ENCODE data around the gene VKORC1L1. TPM values are rescaled to one million over a fixed set of nuclear protein-coding genes. Genes with fewer than 3 reads are reported as not detected.

The VKORC1L1 gene
- total and polyA plus RNA-seq, 2 of the 8 experiments (the other 6 are each of a cell fraction or from before 2014, with no cell fraction given) = 12.7 to 45.3 TPM

- DNase-seq (ENCODE audit: low read depth in 1 of 2, low spot score in 2 of 2) = no peak
- 95% methylated on average over 7 of the region's 7 CpGs; no CpG with 5 or more reads in 1 of the 2 experiments for WGBS, 2 experiments (ENCODE audit: extremely low coverage in 1 of 2, insufficient coverage in 1 of 2, insufficient read length in 1 of 2, insufficient replicate concordance in 2 of 2, low coverage in 1 of 2, low lambda C conversion rate in 2 of 2, missing lambda C conversion rate in 1 of 2)
- no peaks in the 10 kb centered on the region for H3K27me3 ChIP-seq (replicated peaks in 1 of 4; ENCODE audit: control insufficient read depth in 3 of 4, extremely low read depth in 1 of 4, insufficient read depth in 3 of 4, low read length in 3 of 4)
- peaks cover 0 to 29% of the 10 kb centered on the region in 2 experiments; a peak in 2 of 4 replicates for H3K79me2 ChIP-seq (ENCODE audit: control insufficient read depth in 1 of 2, insufficient read depth in 2 of 2, low read length in 2 of 2)
- H2AK5ac ChIP-seq (ENCODE audit: low read depth, low read length) = no peak overlapping the region
- H2BK12ac ChIP-seq (ENCODE audit: low read depth, low read length) = no peak overlapping the region
- H2BK120ac ChIP-seq (replicated peaks; ENCODE audit: low read depth, low read length) = no peak overlapping the region
- no peak overlapping the region for H2AFZ ChIP-seq (ENCODE audit: low read length)
- H3K18ac ChIP-seq (ENCODE audit: extremely low read depth, low read length) = no peak overlapping the region
- no peak overlapping the region for H3K56ac ChIP-seq (replicated peaks; ENCODE audit: insufficient read length, low read depth, low read length)
- H4K5ac ChIP-seq (ENCODE audit: insufficient read length, low read depth, low read length) = no peak overlapping the region
- no peak overlapping the region for H3K4me2 ChIP-seq (ENCODE audit: insufficient read depth in 1 of 2, low read depth in 2 of 2, low read length in 2 of 2)
- CTCF ChIA-PET (ENCODE audit: partially characterized antibody) = interaction anchor here (1.4 kb wide), 1 partner anchor 17 kb away, joined by 5 read pairs; no protein-coding TSS in a partner anchor
- no peak overlapping the region for H3K14ac ChIP-seq (ENCODE audit: insufficient read length)
- H3K9me3 ChIP-seq (ENCODE audit: insufficient read depth in 2 of 2, low read depth in 1 of 2, low read length in 1 of 2) = no peaks in the 10 kb centered on the region
- no peak overlapping the region for H3K27ac ChIP-seq (ENCODE audit: low read depth, low read length)
- H3K79me1 ChIP-seq (ENCODE audit: low read depth, low read length) = no peaks in the 10 kb centered on the region; the same call in 1 of the 2 replicates
- no peak overlapping the region for H3K9ac ChIP-seq (replicated peaks in 1 of 4; ENCODE audit: extremely low read depth in 1 of 4, low read depth in 3 of 4, low read length in 3 of 4)
- H3K23ac ChIP-seq (ENCODE audit: insufficient read length) = no peak overlapping the region
- H2BK20ac ChIP-seq (ENCODE audit: low read length) = no peak overlapping the region
- FAIRE-seq = no peak
- H4K91ac ChIP-seq (replicated peaks; ENCODE audit: insufficient read length, low read length) = no peak overlapping the region
- peaks cover 0 to 5% (median 0%) of the 10 kb centered on the region in 4 experiments; a peak in 1 of 7 replicates for H3K4me1 ChIP-seq (replicated peaks in 1 of 4; ENCODE audit: control insufficient read depth in 3 of 4, insufficient read depth in 4 of 4, low read length in 3 of 4)
- H3K4me3 ChIP-seq (ENCODE audit: extremely low read depth in 1 of 4, insufficient read depth in 2 of 4, low read depth in 3 of 4, low read length in 4 of 4) = no peak overlapping the region
- H4K8ac ChIP-seq (ENCODE audit: extremely low read depth, insufficient read depth, low read length) = no peak overlapping the region
- no peak for TF ChIP-seq KDM1A (IDR thresholded peaks at IDR 0.05; ENCODE audit: borderline replicate concordance, low read length)
- no peak for TF ChIP-seq RFX5 (IDR thresholded peaks at IDR 0.05; ENCODE audit: borderline replicate concordance, low read depth, low read length)
- H4K20me1 ChIP-seq (replicated peaks in 1 of 2; ENCODE audit: control insufficient read depth in 1 of 2, insufficient read depth in 2 of 2, low read length in 2 of 2) = peaks cover 2 to 7% of the 10 kb centered on the region in 2 experiments
- H3K23me2 ChIP-seq (ENCODE audit: low read depth, low read length) = no peaks in the 10 kb centered on the region; the same call in 1 of the 2 replicates
- H2BK5ac ChIP-seq (ENCODE audit: low read depth, low read length) = no peak overlapping the region
- POLR2A ChIA-PET (ENCODE audit: partially characterized antibody) = no interaction called here
- H3K36me3 ChIP-seq (ENCODE audit: control insufficient read depth in 2 of 4, insufficient read depth in 4 of 4, low read length in 3 of 4) = no peaks in the 10 kb centered on the region
- H3K4ac ChIP-seq (replicated peaks; ENCODE audit: insufficient read length, low read depth, low read length) = no peak overlapping the region
- no peak overlapping the region for H2BK15ac ChIP-seq (ENCODE audit: low read length)
Measured at GRCh38 chr7:65912237-65912636, 39.4 kb downstream of the VKORC1L1 start.
